ENCODE measurements around the gene TFAP2E.

The TFAP2E gene

DNA sequence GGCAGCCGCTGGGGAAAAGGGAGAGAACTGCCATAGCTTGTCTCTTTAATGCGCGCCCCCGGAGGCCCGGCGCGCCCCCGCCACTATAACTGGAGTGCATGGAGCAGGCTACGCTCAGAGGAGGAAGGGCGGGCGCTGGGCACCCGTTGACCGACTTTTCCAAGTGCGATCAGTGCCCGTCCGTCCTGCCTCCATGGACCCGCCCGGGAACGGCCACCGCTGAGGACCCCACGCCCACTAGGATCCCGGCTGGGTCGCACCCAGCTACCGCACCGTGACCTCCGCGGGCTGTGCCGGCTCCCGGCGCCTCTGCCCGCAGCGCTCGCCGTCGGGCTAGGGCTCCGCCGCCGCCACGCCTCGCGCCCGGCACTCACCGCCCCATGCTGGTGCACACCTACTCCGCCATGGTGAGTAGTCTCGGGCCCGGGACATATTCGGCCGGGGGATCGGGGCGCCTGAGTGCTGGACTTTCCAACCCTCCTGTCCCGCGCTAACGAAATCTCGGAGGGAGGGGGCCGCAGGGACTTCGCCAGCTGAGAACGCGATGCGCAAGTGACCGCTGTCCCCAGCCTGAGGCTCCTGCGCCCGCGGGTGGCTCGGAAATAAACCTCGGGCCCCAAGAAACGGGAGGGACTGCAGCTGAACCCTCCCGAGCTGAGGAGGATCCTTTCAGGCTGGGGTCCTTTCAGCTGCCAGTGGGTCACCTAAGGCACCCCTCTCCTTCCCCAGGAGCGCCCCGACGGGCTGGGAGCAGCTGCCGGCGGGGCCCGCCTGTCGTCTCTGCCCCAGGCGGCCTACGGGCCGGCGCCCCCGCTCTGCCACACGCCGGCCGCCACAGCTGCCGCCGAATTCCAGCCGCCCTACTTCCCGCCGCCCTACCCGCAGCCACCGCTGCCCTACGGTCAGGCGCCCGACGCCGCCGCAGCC is at the start of gene TFAP2E:
TSS of gene TFAP2E (plus strand) at position 117 of the 927 bp plus-strand sequence. CDS start at position 381, 264 bp downstream.
- TF ChIP-seq RAD21 (IDR thresholded peaks at IDR 0.05; ENCODE audit: low read depth) (no peak), TAF1 (IDR thresholded peaks at IDR 0.05; ENCODE audit: low read depth) (peak; percentile 42; the same call in 1 of the 2 replicates)
- TF ChIP-seq, protein P1, sequence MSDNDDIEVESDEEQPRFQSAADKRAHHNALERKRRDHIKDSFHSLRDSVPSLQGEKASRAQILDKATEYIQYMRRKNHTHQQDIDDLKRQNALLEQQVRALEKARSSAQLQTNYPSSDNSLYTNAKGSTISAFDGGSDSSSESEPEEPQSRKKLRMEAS (IDR thresholded peaks at IDR 0.05) = peak; percentile 40; the same call in 1 of the 2 replicates

DNA sequence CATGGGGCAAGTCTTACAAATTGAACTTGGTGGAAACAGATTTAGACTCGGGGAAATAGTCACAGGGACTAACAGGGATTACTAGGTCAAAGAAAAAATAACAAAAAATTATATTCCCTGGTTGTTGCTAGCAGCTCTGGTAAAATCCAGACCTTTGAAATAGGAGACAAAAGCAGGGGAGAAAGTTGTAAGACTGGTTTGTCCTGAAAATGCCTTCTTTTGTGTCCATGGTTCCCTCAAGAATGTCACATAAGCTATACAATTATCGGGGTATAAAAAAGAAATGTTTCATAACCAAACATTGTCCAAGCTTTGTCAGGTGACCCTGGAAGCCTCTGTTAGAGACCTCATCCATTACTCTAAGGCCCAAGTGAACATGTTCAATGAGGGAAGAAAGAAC is 49.0 kb upstream of the TFAP2E start:
- TF ChIP-seq ZBTB7A (IDR thresholded peaks at IDR 0.05; ENCODE audit: low read depth) (no peak), EP300 (IDR thresholded peaks at IDR 0.05; ENCODE audit: borderline replicate concordance) (peak; percentile 45; the same call in 1 of the 2 replicates), YY1 (IDR thresholded peaks at IDR 0.05; ENCODE audit: low read depth) (no peak), NFIC (IDR thresholded peaks at IDR 0.05) (peak; percentile 13; the same call in 1 of the 2 replicates), CREB1 (IDR thresholded peaks at IDR 0.05; ENCODE audit: low read depth) (no peak), CEBPB (IDR thresholded peaks at IDR 0.05) (no peak), EGR1 (IDR thresholded peaks at IDR 0.05) (no peak), TAF1 (IDR thresholded peaks at IDR 0.05; ENCODE audit: low read depth) (no peak), RAD21 (IDR thresholded peaks at IDR 0.05; ENCODE audit: low read depth) (no peak), FOXM1 (IDR thresholded peaks at IDR 0.05; ENCODE audit: borderline replicate concordance, low read depth) (peak; percentile 53; the same call in 1 of the 2 replicates), TCF12 (IDR thresholded peaks at IDR 0.05; ENCODE audit: low read depth) (no peak), TEAD4 (IDR thresholded peaks at IDR 0.05) (peak; percentile 50)
- TF ChIP-seq, protein P2, sequence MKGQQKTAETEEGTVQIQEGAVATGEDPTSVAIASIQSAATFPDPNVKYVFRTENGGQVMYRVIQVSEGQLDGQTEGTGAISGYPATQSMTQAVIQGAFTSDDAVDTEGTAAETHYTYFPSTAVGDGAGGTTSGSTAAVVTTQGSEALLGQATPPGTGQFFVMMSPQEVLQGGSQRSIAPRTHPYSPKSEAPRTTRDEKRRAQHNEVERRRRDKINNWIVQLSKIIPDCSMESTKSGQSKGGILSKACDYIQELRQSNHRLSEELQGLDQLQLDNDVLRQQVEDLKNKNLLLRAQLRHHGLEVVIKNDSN (IDR thresholded peaks at IDR 0.05) = peak; percentile 41
- TF ChIP-seq, protein P3, sequence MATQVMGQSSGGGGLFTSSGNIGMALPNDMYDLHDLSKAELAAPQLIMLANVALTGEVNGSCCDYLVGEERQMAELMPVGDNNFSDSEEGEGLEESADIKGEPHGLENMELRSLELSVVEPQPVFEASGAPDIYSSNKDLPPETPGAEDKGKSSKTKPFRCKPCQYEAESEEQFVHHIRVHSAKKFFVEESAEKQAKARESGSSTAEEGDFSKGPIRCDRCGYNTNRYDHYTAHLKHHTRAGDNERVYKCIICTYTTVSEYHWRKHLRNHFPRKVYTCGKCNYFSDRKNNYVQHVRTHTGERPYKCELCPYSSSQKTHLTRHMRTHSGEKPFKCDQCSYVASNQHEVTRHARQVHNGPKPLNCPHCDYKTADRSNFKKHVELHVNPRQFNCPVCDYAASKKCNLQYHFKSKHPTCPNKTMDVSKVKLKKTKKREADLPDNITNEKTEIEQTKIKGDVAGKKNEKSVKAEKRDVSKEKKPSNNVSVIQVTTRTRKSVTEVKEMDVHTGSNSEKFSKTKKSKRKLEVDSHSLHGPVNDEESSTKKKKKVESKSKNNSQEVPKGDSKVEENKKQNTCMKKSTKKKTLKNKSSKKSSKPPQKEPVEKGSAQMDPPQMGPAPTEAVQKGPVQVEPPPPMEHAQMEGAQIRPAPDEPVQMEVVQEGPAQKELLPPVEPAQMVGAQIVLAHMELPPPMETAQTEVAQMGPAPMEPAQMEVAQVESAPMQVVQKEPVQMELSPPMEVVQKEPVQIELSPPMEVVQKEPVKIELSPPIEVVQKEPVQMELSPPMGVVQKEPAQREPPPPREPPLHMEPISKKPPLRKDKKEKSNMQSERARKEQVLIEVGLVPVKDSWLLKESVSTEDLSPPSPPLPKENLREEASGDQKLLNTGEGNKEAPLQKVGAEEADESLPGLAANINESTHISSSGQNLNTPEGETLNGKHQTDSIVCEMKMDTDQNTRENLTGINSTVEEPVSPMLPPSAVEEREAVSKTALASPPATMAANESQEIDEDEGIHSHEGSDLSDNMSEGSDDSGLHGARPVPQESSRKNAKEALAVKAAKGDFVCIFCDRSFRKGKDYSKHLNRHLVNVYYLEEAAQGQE (IDR thresholded peaks at IDR 0.05; ENCODE audit: low read depth) = no peak
- TF ChIP-seq, protein P1 (IDR thresholded peaks at IDR 0.05) = no peak

DNA sequence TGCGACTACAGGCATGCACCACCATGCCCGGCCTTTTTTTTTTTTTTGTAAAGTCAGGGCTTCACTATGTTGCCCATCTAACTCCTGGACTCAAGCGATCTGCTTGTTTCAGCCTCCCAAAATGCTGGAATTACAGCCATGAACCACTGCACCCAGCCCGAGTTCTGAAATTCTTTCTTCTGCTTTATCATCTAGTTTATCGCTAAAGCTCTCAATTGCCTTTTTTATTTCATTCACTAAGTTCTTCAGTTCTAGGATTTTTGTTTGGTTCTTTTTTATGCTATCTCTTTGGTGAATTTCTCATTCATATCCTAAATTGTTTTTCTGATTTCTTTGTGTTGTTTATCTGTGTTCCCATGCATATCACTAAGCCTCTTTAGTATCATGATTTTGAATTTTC is 42.9 kb upstream of the TFAP2E start:
- TF ChIP-seq, protein P2 (IDR thresholded peaks at IDR 0.05) = no peak
- TF ChIP-seq FOXM1 (IDR thresholded peaks at IDR 0.05; ENCODE audit: borderline replicate concordance, low read depth) (no peak), CEBPB (IDR thresholded peaks at IDR 0.05) (no peak)
- TF ChIP-seq, protein P1 (IDR thresholded peaks at IDR 0.05) = no peak

DNA sequence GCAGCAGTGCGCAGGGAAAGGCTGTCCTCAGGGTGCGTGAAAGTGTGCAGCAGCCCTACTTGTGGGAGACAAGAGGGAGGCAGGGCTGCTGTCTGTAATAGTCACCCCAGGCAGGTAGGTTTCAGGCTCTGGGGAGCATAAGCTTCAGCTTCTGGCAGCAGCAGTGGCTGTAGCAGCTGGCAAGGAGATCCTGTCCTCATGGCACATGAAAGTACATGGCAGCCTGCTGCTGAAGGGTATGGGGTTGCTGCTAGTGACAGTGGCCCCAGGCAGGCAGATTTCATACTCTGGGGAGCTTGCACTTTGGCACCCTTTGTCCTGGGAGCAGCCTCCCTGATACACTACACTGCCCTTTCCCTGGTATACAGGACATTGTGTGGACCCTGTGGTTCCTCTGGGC is 42.2 kb upstream of the TFAP2E start:
- TF ChIP-seq TEAD4 (IDR thresholded peaks at IDR 0.05) (no peak), FOXM1 (IDR thresholded peaks at IDR 0.05; ENCODE audit: borderline replicate concordance, low read depth) (no peak), YY1 (IDR thresholded peaks at IDR 0.05; ENCODE audit: low read depth) (no peak), CEBPB (IDR thresholded peaks at IDR 0.05) (no peak), EP300 (IDR thresholded peaks at IDR 0.05; ENCODE audit: borderline replicate concordance) (no peak), EGR1 (IDR thresholded peaks at IDR 0.05) (no peak)
- TF ChIP-seq, protein P3 (IDR thresholded peaks at IDR 0.05; ENCODE audit: low read depth) = no peak

DNA sequence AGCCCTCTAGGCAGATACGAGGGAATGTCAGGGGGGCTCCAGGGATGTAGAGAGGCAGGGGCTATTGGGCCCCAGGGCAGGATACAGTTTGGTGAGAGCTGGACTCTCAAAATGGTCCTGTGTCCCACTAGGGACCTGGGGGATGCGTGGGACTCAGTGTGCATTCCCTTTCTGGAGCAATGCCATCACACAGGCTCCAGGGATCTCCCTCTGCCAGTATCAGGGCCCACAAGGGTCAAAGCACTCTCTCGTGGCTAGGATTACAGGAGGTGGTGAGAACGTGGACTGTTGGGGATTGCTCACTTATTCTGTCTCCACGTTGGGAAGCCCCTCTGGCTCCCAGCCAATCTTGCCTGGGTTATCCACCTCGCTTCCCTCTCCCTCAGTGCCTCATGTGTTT is 41.7 kb upstream of the TFAP2E start:
- TF ChIP-seq TEAD4 (IDR thresholded peaks at IDR 0.05) (no peak), YY1 (IDR thresholded peaks at IDR 0.05; ENCODE audit: low read depth) (no peak), TCF12 (IDR thresholded peaks at IDR 0.05; ENCODE audit: low read depth) (no peak)

Measured in Ishikawa (cell line).